Melanocyte of skin (primary cell): Measurements from ENCODE around the gene PMCH. TPM values are rescaled to one million over a fixed set of nuclear protein-coding genes. Genes with fewer than 3 reads are reported as not detected.

Experiments used
- small RNA-seq, 2 donors: library from RNA; depleted of rRNA; stranded (forward); fragments of <200 nt; gene quantifications; one replicate each; pipeline ENCODE3, GENCODE V24; 2012
- total RNA-seq, 2 donors: library from RNA; depleted of rRNA; stranded (reverse); fragments of >200 nt; gene quantifications; 2 replicates each; pipeline ENCODE4 v1.2.3, GENCODE V29; 2012

Gene PMCH
- total RNA-seq: under 1 TPM in 1 of 2 donors, not detected in 1; 0.34 TPM

GRCh38 chr12:102197789-102198188 lies at the start of gene PMCH:
Gene PMCH (minus strand): TSS chr12:102197833. CDS start chr12:102197770, 63 bp downstream.

Small RNAs within 50 kb of the gene (small RNA-seq; reads per million reads assigned to genes)
- gene RN7SL793P: 0 reads per million in 2 donors

Other genes starting within 250 kb of the PMCH start
- 10 to 100 TPM; 63.9 to 68.8 TPM for gene WASHC3, start 135.8 kb downstream of the PMCH start, total RNA-seq
- 10 to 100 TPM; 22.4 to 49.3 TPM for gene NUP37, start 77.7 kb downstream of the PMCH start, total RNA-seq
- 10 to 100 TPM; 12.7 to 29.3 TPM for gene PARPBP, start 77.7 kb downstream of the PMCH start, total RNA-seq